Measurements from ENCODE around the gene RCN2. TPM values are rescaled to one million over a fixed set of nuclear protein-coding genes. Genes with fewer than 3 reads are reported as not detected.
"Not testable (repeated sequence)": the region's sequence is repeated elsewhere in the genome, so short reads cannot be mapped to it uniquely, and the experiment has no call there.

The RCN2 gene
- 71.8 and 114 TPM in 2 replicates for total RNA-seq (2014; rRNA removed; shearing (Covaris generic))

- peak; percentile 91 for DNase-seq (ENCODE audit: low read depth)
These were observed at the start of gene RCN2 for GRCh38 chr15:76931397-76932134. TSS of gene RCN2 (plus strand) at chr15:76931749. CDS start at chr15:76931842, 93 bp downstream.

- DNase-seq (ENCODE audit: low read depth) = no peak
These were observed 46.3 kb upstream of the RCN2 start for GRCh38 chr15:76885212-76885611.

GRCh38 chr15:76887280-76888141, 44.0 kb upstream of the RCN2 start:
- DNase-seq (ENCODE audit: low read depth) = not testable (repeated sequence)

GRCh38 chr15:76892836-76893235, 38.7 kb upstream of the RCN2 start:
- not testable (repeated sequence) for DNase-seq (ENCODE audit: low read depth)

- no peak for DNase-seq (ENCODE audit: low read depth)
These were observed 37.4 kb upstream of the RCN2 start for GRCh38 chr15:76894174-76894573.

- no peak for DNase-seq (ENCODE audit: low read depth)
These were observed 33.4 kb upstream of the RCN2 start for GRCh38 chr15:76898102-76898501.

GRCh38 chr15:76899176-76899930, 32.2 kb upstream of the RCN2 start:
- DNase-seq (ENCODE audit: low read depth) = not testable (repeated sequence)

GRCh38 chr15:76899931-76900310, 31.6 kb upstream of the RCN2 start:
- DNase-seq (ENCODE audit: low read depth) = not testable (repeated sequence)

GRCh38 chr15:76901965-76902364, 29.6 kb upstream of the RCN2 start:
- DNase-seq (ENCODE audit: low read depth) = no peak

- DNase-seq (ENCODE audit: low read depth) = peak; percentile 46
These were observed 28.3 kb upstream of the RCN2 start for GRCh38 chr15:76903251-76903681.

- peak; percentile 40 for DNase-seq (ENCODE audit: low read depth)
These were observed 27.0 kb upstream of the RCN2 start for GRCh38 chr15:76904461-76905012.

GRCh38 chr15:76905013-76905839, 26.3 kb upstream of the RCN2 start, which contains the start of gene SCAPER:
TSS of gene SCAPER (minus strand) at chr15:76905340. CDS start at chr15:76883817, 21,523 bp downstream.
- DNase-seq (ENCODE audit: low read depth) = peak; percentile 83

- DNase-seq (ENCODE audit: low read depth) = no peak
These were observed 25.7 kb upstream of the RCN2 start for GRCh38 chr15:76905855-76906254.

GRCh38 chr15:76912430-76912829, 19.1 kb upstream of the RCN2 start:
- peak; percentile 16 for DNase-seq (ENCODE audit: low read depth)

- DNase-seq (ENCODE audit: low read depth) = no peak
These were observed 17.8 kb upstream of the RCN2 start for GRCh38 chr15:76913737-76914136.

GRCh38 chr15:76916369-76916768, 15.2 kb upstream of the RCN2 start:
- DNase-seq (ENCODE audit: low read depth) = no peak

- no peak for DNase-seq (ENCODE audit: low read depth)
These were observed 3.3 kb upstream of the RCN2 start for GRCh38 chr15:76928201-76928600.

GRCh38 chr15:76929011-76929760, 2.4 kb upstream of the RCN2 start:
- DNase-seq (ENCODE audit: low read depth) = no peak

GRCh38 chr15:76930831-76931396, 635 bp upstream of the RCN2 start:
- DNase-seq (ENCODE audit: low read depth) = peak; percentile 1

All from M059J (cell line).